Measurements from ENCODE around the gene CALHM1.
"Not testable (repeated sequence)": the region's sequence is repeated elsewhere in the genome, so short reads cannot be mapped to it uniquely, and the experiment has no call there.

The CALHM1 gene

DNA sequence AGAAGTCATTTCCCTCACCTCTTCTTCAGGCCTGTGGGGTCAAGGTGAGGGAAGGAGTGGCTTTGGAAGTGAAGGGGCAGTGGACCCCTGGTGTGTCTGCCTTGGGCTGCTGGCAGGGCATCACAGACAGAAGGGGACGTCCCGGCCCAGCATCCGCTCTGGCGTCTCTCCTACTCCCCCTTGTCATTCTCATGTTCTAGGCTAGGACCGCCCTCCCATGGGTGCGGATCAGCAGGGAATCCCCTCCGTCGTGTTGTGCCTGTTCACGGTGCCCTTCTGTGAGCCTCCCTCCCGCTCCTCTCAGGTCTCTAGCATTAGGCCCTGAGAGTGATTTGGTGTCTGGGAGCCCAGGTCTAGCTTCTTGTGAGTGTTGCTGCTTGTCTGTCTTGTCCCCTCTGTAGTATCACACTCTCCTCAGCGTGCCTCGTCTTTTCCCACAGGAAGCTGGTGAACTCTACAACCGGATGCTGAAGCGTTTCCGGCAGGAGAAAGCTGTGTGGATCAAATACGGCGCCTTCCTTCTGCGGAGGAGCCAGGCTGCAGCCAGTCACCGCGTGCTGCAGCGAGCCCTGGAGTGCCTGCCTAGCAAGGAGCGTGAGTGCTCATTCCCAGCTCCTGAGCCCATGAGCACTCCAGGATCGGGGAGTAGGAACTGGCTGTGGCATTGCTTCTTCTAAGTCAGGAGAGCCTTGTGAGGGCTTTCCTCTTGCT is 15.1 kb downstream of the CALHM1 start:
- TF ChIP-seq GATA1 (IDR thresholded peaks at IDR 0.05; ENCODE audit: low read depth, low read length): no peak
- TF ChIP-seq POLR2A (IDR thresholded peaks at IDR 0.05; ENCODE audit: low read length): no peak
- DNase-seq: no peak

GRCh38 chr10:103442031-103442461 is 16.7 kb downstream of the CALHM1 start:
- TF ChIP-seq POLR2A (IDR thresholded peaks at IDR 0.05; ENCODE audit: low read length) (no peak), GATA1 (IDR thresholded peaks at IDR 0.05; ENCODE audit: low read depth, low read length) (no peak)
- DNase-seq: no peak

DNA sequence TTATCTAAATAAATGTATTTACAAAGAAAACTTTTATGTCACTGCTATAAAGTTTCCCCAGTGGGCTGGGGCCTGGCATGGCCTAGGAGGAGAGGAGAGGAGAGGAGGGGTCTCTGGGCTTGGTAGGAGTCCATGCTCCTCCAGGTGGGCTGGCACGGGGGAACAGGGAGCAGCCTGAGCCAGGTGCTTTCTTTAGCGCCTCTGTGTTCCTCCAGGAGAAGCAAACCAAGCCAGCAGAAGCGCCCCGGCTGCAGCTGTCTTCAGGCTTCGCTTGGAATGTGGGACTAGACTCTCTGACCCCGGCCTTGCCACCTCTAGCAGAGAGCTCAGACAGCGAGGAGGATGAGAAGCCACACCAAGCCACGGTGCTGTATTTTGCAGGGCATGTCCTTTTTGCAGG is 17.1 kb downstream of the CALHM1 start:
- no peak for DNase-seq
- TF ChIP-seq GATA1 (IDR thresholded peaks at IDR 0.05; ENCODE audit: low read depth, low read length) (no peak), POLR2A (IDR thresholded peaks at IDR 0.05; ENCODE audit: low read length) (no peak)

DNA sequence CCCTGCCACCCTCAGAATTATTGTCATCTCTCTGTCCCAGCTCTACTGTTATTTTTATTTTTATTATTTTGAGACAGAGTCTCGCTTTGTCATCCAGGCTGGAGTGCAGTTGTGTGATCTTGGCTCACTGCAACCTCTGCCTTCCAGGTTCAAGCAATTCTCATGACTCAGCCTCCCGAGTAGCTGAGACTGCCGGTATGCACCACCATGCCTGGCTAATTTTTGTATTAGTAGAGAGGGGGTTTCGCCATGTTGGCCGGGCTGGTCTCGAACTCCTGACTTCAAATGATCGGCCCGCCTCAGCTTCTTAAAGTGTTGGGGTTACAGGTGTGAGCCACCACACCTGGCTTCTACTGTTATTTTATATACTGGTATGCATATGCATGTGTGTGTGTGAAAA is 17.5 kb downstream of the CALHM1 start:
- no peak for TF ChIP-seq GATA1 (IDR thresholded peaks at IDR 0.05; ENCODE audit: low read depth, low read length)
- no peak for TF ChIP-seq POLR2A (IDR thresholded peaks at IDR 0.05; ENCODE audit: low read length)
- DNase-seq: no peak

DNA sequence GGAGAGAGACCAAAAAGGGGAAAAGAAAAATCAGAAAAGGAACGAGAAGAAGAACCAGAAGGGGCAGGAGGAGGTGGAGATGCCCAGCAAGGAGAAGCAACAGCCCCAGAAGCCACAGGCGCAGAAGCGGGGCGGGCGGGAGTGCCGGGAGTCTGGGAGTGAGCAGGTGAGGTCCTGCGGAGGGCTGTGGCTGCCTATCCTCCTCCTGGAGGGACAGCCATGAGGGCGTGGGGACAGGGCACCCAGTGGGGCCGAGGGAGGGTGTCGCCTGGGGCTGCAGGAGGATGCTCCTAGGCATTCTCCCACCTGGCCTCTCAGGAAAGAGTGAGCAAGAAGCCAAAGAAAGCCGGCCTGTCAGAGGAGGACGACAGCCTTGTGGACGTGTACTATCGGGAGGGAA is 18.3 kb downstream of the CALHM1 start:
- DNase-seq: no peak
- TF ChIP-seq POLR2A (IDR thresholded peaks at IDR 0.05; ENCODE audit: low read length): no peak
- no peak for TF ChIP-seq GATA1 (IDR thresholded peaks at IDR 0.05; ENCODE audit: low read depth, low read length)

GRCh38 chr10:103439776-103440175 is 18.9 kb downstream of the CALHM1 start:
- DNase-seq: no peak
- TF ChIP-seq GATA1 (IDR thresholded peaks at IDR 0.05; ENCODE audit: low read depth, low read length): no peak
- TF ChIP-seq POLR2A (IDR thresholded peaks at IDR 0.05; ENCODE audit: low read length): no peak

- no peak for TF ChIP-seq GATA1 (IDR thresholded peaks at IDR 0.05; ENCODE audit: low read depth, low read length)
- TF ChIP-seq POLR2A (IDR thresholded peaks at IDR 0.05; ENCODE audit: low read length): no peak
- DNase-seq: no peak
These were observed 24.8 kb downstream of the CALHM1 start for GRCh38 chr10:103433858-103434257.

GRCh38 chr10:103431902-103432301 is 26.8 kb downstream of the CALHM1 start:
- no peak for DNase-seq
- TF ChIP-seq GATA1 (IDR thresholded peaks at IDR 0.05; ENCODE audit: low read depth, low read length): no peak
- no peak for TF ChIP-seq POLR2A (IDR thresholded peaks at IDR 0.05; ENCODE audit: low read length)

DNA sequence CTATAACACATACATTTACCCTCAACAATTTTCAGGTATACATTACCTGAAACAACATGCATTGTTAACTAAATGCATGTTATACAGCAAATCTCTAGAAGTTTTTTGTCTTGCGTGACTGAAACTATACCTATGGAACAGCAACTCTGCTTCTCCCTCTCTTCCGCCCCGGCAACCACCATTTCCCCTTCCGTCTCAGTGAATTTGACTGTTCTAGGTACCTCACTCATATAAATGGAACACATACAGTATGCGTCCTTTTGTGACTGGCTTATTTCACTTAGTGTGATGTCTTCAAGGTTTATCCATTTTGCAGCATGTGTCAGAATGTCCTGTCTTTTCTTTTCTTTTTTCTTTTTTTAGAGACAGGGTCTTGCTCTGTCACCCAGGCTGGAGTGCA is 29.1 kb downstream of the CALHM1 start:
- DNase-seq: no peak
- TF ChIP-seq GATA1 (IDR thresholded peaks at IDR 0.05; ENCODE audit: low read depth, low read length): no peak
- no peak for TF ChIP-seq POLR2A (IDR thresholded peaks at IDR 0.05; ENCODE audit: low read length)

DNA sequence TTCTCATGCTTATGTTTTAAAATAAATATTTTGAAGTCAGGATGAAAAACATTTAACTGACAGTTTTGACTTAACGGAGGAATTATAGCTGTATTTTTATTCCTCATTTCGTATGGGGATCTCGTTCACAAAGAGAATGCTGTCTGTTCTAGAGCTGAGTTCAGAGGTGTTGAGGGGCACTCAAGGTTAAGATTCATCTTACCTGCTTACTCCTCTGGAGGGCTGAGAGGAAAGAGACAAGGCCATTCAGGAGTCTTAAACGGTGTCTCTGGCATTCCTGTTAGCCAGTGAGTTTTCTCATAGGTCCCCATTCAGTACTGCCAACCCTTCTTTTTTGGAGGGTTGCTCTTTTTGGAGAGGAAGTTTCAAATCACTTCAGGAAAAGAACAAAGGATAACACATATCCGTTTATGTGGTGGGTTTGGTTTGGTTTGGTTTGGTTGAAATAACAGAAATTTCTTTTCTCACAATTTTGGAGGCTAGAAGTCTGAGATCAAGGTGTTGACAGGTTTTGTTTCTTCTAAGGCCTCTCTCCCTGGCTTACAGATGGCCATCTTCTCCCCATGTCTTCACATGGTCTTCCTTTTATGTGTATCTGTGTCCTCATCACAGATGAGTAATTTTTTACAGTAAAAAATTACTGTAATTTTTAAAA is 29.6 kb downstream of the CALHM1 start:
- no peak for DNase-seq
- no peak for TF ChIP-seq POLR2A (IDR thresholded peaks at IDR 0.05; ENCODE audit: low read length)
- no peak for TF ChIP-seq GATA1 (IDR thresholded peaks at IDR 0.05; ENCODE audit: low read depth, low read length)

DNA sequence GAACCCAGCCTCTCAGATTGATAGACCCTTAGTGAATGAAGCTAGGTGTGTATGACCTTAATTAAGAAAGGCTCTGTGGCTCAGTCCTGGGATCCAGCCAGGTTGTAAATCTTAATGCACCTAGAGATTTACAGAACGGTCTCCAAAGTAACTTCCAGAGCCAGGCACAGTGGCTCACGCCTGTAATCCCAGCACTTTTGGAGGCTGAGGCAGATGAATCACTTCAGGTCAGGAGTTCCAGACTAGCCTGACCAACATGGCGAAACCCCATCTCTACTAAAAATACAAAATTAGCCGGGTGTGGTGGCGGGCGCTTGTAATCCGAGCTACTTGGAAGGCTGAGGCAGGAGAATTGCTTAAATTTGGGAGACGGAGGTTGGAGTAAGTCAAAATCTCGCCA is 30.8 kb downstream of the CALHM1 start:
- DNase-seq: no peak
- no peak for TF ChIP-seq POLR2A (IDR thresholded peaks at IDR 0.05; ENCODE audit: low read length)
- no peak for TF ChIP-seq GATA1 (IDR thresholded peaks at IDR 0.05; ENCODE audit: low read depth, low read length)

DNA sequence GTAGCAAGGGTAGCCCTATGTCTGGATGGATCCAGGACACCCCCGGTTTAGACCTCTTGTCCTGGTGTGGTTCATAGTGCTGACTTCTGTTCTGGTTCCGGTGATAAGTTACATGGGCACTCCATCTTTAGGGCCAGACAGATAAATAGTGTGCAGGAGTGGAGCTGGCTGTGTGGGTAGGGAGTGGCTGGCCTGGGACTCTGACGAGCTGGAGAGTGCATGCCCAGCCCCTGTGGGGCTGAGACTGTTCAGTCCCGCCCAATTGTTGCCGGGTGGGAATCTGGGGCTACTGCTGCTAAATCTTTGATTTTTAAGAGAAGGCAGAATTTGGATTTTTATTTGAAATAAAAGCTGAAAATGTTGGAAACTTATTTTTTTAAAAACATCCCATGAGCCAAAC is 35.0 kb downstream of the CALHM1 start:
- no peak for TF ChIP-seq POLR2A (IDR thresholded peaks at IDR 0.05; ENCODE audit: low read length)
- DNase-seq: no peak

- no peak for DNase-seq
- TF ChIP-seq GATA1 (IDR thresholded peaks at IDR 0.05; ENCODE audit: low read depth, low read length) (no peak), POLR2A (IDR thresholded peaks at IDR 0.05; ENCODE audit: low read length) (no peak)
These were observed 39.6 kb downstream of the CALHM1 start for GRCh38 chr10:103419101-103419500.

GRCh38 chr10:103417601-103418000 is 41.1 kb downstream of the CALHM1 start:
- TF ChIP-seq GATA1 (IDR thresholded peaks at IDR 0.05; ENCODE audit: low read depth, low read length) (no peak), POLR2A (IDR thresholded peaks at IDR 0.05; ENCODE audit: low read length) (no peak)
- no peak for DNase-seq

DNA sequence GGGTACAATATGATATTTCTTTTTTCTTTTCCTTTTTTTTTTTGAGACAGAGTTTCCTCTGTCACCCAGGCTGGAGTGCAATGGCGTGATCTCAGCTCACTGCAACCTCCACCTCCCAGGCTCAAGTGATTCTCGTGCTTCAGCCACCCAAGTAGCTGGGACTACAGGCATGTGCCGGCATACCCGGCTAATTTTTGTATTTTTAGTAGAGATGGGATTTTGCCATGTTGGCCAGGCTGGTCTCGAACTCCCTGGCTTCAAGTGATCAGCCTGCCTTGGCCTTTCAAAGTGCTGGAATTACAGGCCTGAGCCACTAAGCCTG is 41.6 kb downstream of the CALHM1 start:
- DNase-seq: not testable (repeated sequence)

Data from erythroblast (primary cell).